GM08714 (cell line): ENCODE measurements around the gene ZNF512.
"Not testable (repeated sequence)": the region's sequence is repeated elsewhere in the genome, so short reads cannot be mapped to it uniquely, and the experiment has no call there.

Experiments
- H3K4me3 ChIP-seq: fragments of 200-500 bp; sonication (Bioruptor generic); 2 replicates; pipeline ENCODE4 v1.5.1; 2014; ENCODE audit warnings: mild to moderate bottlenecking, low read length, inconsistent platforms
- ZNF274 ChIP-seq: IDR thresholded peaks from 2 replicates; pipeline ENCODE4 v1.6.1; 2012; ENCODE audit warnings: mild to moderate bottlenecking, low read depth, low read length

ZNF512 gene

GRCh38 chr2:27569398-27569797 is 13.4 kb upstream of the ZNF512 start:
- TF ChIP-seq ZNF274, result no peak
- no peak overlapping the region for H3K4me3 ChIP-seq

DNA sequence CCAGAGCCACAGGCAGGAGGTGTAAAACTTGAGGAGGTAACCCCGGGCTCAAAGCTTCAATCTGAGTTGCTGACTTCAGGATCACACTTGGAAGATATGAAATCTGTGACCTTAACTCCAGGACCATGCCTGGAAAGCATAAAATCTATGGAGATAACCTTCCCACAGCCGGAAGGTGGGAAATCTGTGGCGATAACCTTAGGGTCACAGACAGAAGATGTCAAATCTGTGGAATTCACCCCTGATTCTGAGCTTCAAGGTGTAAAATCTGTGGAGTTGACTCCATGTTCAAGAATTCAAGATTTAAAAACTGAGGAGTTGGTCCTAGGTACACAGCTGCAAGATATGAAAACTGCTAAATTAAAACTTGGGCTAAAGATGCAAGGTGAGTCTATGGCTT is 11.6 kb upstream of the ZNF512 start:
- no peak for TF ChIP-seq ZNF274
- H3K4me3 ChIP-seq, result no peak overlapping the region

GRCh38 chr2:27571681-27572080 is 11.2 kb upstream of the ZNF512 start:
- no peak overlapping the region for H3K4me3 ChIP-seq

GRCh38 chr2:27572439-27572838 is 10.4 kb upstream of the ZNF512 start:
- TF ChIP-seq ZNF274, result no peak

More at GRCh38 chr2:27571681-27572080, 11.2 kb upstream of the ZNF512 start:
- TF ChIP-seq ZNF274, result no peak

GRCh38 chr2:27572998-27573429 is 9.8 kb upstream of the ZNF512 start:
- TF ChIP-seq ZNF274, result no peak
- no peak overlapping the region for H3K4me3 ChIP-seq

More at GRCh38 chr2:27572439-27572838, 10.4 kb upstream of the ZNF512 start:
- H3K4me3 ChIP-seq, result no peak overlapping the region

DNA sequence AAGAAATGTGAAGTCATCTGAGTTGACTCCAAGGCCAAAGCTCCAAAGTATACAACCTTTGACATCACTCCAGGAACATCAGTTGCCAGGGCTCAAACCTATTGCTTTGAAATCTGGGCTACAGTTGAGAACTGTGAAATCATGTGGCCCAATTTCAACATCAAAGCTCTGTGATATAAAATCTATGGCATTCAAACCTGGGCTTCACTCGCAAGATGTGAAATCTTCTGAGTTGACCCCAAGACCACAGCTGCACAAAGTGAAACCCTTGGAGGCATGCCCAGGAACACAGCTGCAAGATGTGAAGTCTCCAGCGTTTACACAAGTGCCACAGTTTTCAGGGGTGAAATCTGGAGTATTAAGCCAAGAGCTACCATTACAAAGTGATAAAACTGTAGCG is 9.4 kb upstream of the ZNF512 start:
- H3K4me3 ChIP-seq, result no peak overlapping the region
- no peak for TF ChIP-seq ZNF274

DNA sequence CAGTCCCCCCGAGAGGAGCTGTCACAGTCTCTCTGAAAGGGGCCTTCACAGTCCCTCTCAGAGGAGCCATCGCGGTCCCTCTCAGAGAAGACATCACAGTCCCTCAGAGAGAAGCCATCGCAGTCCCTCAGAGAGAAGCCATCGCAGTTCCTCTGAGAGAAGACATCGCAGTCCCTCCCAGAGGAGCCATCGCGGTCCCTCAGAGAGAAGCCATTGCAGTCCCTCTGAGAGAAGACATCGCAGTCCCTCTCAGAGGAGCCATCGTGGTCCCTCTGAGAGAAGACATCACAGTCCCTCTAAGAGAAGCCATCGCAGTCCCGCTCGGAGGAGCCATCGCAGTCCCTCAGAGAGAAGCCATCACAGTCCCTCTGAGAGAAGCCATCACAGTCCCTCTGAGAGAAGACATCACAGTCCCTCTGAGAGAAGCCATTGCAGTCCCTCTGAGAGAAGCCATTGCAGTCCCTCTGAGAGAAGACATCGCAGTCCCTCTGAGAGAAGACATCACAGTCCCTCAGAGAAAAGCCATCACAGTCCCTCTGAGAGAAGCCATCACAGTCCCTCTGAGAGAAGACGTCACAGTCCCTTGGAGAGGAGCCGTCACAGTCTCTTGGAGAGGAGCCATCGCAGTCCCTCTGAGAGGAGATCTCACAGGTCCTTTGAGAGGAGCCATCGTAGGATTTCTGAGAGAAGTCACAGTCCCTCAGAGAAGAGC is 1.3 kb upstream of the ZNF512 start:
- no peak for TF ChIP-seq ZNF274
- H3K4me3 ChIP-seq, result no peak overlapping the region

- peak overlapping the region; percentile 99; the same call in 1 of the 2 replicates for H3K4me3 ChIP-seq
- no peak for TF ChIP-seq ZNF274
These were observed 630 bp upstream of the ZNF512 start for GRCh38 chr2:27582129-27582694.

DNA sequence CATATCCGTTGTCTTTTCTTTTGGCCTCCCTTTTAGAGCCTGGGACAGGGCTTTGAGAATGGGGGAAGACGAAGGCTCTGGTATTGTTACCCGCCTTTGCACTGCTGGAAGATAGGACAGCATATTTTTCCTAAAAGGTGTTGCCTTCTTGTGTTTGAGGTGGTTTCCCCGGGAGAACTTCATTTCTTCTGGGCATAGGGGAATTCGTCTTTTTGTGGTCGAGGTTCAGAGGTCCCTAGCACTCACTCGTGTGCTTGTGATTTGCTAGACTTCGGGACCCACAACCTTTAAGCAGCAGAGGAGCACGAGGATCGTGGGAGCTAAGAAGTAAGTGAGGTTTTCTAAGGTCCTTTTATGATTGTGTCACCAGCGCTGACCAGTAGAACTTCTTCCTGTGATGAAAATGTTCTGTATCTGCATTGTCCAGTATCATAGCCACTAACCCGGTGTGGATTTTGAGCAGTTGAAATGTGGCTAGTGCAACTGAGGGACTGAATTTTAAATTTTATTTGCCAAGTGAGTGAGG is 611 bp downstream of the ZNF512 start:
- no peak for TF ChIP-seq ZNF274
- peak overlapping the region; percentile 99 for H3K4me3 ChIP-seq

- H3K4me3 ChIP-seq, result peak overlapping the region; percentile 9; the same call in 1 of the 2 replicates
- no peak for TF ChIP-seq ZNF274
These were observed 1.8 kb downstream of the ZNF512 start for GRCh38 chr2:27584597-27584996.

DNA sequence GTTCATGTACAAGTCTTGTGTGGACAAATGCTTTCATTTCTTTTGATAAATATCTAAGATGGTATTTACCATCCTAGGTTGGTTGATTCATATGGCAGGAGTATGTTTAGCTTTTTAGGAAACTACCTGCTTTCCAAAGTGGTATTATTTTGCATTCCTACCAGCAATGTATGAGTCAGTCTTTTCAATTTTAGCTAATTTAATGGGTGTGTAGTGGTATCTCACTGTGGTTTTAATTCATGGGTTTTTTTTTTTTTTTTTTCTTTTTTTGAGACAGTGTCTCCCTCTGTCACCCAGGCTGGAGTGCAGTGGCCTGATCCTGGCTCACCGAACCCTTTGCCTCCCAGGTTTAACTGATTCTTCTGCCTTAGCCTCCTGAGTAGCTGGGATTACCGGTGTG is 4.2 kb downstream of the ZNF512 start:
- H3K4me3 ChIP-seq, result no peak overlapping the region
- no peak for TF ChIP-seq ZNF274

GRCh38 chr2:27588308-27588707 is 5.5 kb downstream of the ZNF512 start:
- H3K4me3 ChIP-seq, result no peak overlapping the region
- TF ChIP-seq ZNF274, result no peak

DNA sequence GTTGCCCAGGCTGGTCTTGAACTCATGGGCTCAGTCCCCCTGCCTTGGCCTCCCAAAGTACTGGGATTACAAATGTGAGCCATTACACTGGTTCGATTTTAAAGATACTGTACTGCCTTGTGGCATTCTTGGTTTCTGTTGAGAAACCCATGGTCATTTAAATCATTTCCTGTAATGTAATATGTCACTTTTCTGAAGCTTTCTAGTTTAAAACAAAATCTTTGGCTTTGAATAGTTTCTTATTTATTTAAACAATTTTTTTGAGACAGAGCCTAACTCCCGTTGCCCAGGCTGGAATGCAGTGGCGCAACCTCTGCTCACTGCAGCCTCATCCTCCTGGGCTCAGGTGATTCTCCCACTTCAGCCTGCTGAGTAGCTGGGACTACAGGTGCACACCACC is 8.9 kb downstream of the ZNF512 start:
- H3K4me3 ChIP-seq, result no peak overlapping the region

GRCh38 chr2:27593240-27593639 is 10.4 kb downstream of the ZNF512 start:
- no peak for TF ChIP-seq ZNF274
- H3K4me3 ChIP-seq, result no peak overlapping the region

More for the DNA sequence above, 8.9 kb downstream of the ZNF512 start:
- no peak for TF ChIP-seq ZNF274

DNA sequence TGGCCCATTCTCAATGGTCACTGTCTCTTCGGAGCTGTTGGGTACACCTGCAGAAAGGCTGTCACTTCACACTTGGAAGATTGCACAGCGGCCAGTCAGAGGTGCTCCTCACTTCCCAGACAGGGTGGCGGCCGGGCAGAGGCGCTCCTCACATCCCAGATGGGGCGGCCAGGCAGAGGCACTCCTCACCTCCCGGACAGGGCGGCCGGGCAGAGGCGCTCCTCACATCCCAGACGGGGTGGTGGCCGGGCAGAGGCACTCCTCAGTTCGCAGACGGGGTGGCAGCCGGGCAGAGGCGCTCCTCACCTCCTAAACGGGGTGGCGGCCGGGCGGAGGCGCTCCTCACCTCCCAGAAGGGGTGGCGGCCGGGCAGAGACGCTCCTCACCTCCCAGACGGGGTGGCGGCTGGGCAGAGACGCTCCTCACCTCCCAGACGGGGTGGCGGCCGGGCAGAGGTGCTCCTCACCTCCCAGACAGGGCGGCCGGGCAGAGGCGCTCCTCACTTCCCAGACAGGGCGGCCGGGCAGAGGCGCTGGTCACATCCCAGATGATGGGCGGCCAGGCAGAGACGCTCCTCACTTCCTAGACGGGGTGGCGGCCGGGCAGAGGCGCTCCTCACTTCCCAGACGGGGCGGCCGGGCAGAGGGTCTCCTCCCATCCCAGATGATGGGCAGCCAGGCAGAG is 11.3 kb downstream of the ZNF512 start:
- H3K4me3 ChIP-seq, result not testable (repeated sequence)

DNA sequence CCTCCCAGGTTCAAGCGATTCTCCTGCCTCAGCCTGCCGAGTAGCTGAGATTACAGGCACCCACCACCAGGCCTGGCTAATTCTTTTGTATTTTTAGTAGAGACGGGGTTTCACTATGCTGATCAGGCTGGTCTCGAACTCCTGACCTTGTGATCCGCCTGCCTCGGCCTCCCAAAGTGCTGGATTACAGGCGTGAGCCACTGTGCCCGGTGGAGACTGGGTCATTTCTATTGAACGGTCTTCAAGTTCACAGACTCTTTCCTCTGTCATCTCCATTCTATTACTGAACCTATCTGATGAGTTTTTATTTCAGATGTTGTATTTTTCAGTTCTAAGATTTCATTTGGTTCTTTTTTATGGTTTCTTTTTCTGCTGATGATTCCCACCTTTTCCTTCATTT is 12.6 kb downstream of the ZNF512 start:
- H3K4me3 ChIP-seq, result not testable (repeated sequence)
